Chondrocyte (in vitro differentiated cells): ENCODE results near the gene MCM7. TPM values are rescaled to one million over a fixed set of nuclear protein-coding genes. Genes with fewer than 3 reads are reported as not detected.
A peak's percentile ranks its signal among the peaks of the same experiment; 100 is the strongest.

Source experiments
- DNase-seq: peaks from one replicate; pipeline ENCODE4 v3.0.0; 2021; ENCODE audit warnings: mixed read lengths, low spot score
- H3K27ac Mint-ChIP-seq: one replicate; pipeline ENCODE4 v1.8.0; 2021; ENCODE audit warnings: mild to moderate bottlenecking, moderate library complexity, mixed read lengths; ENCODE audit not compliant: unreplicated experiment
- H3K27me3 Mint-ChIP-seq: 2 replicates; pipeline ENCODE4 v1.8.0; 2021; ENCODE audit warnings: low read depth, mixed read lengths
- H3K36me3 Mint-ChIP-seq: 2 replicates; pipeline ENCODE4 v1.8.0; 2021; ENCODE audit warnings: low read depth, mixed read lengths
- H3K4me1 Mint-ChIP-seq: 2 replicates; pipeline ENCODE4 v1.8.0; 2021; ENCODE audit warnings: low read depth, mild to moderate bottlenecking, mixed read lengths
- H3K4me3 Mint-ChIP-seq: one replicate; pipeline ENCODE4 v1.8.0; 2021; ENCODE audit warnings: mild to moderate bottlenecking, moderate library complexity, mixed read lengths; ENCODE audit not compliant: unreplicated experiment
- H3K9me3 Mint-ChIP-seq: 2 replicates; pipeline ENCODE4 v1.8.0; 2021; ENCODE audit warnings: low read depth, mixed read lengths
- total RNA-seq: library from RNA; stranded (reverse); gene quantifications from 3 replicates; pipeline ENCODE4 v1.2.1, GENCODE V29; 2021
- TF ChIP-seq, protein P1 (sequence below): fragments of 200-600 bp; sonication (generic); IDR thresholded peaks from 2 replicates; pipeline ENCODE4 v1.5.0; 2021; ENCODE audit warnings: antibody characterized with exemption, mild to moderate bottlenecking, moderate library complexity

The MCM7 gene
- total RNA-seq, 1 donor from 2014 or later: 34.0 TPM

DNA sequence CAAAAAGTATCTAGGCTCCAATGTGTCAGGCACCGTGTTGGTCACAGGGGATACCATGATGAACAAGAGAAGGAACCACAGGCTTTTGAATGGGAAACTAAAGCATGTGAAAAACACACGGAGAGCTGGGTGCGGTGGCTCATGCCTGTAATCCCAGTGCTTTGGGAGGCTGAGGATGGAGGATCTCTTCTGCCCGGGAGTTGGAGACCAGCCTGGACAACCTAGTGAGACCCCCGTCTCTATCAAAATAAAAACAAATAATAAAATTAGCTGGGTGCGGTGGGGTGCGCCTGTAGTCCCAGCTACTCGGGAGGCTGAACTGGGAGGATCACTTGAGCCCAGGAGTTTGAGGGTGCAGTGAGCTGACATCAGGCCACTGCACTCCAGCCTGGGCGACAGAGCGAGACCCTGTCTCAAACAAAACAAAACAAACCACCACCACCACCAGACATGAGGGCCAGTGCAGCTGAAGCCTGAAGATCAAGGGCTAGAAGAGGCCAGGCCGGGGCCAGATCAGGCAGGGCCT lies 13.0 kb downstream of the MCM7 start:
- Mint-ChIP-seq H3K27me3 (no peaks in the 10 kb centered on the region), H3K36me3 (peaks cover 23% of the 10 kb centered on the region), H3K4me1 (peaks cover 31% of the 10 kb centered on the region), H3K9me3 (no peaks in the 10 kb centered on the region), H3K27ac (peak overlapping the region; percentile 83), H3K4me3 (peak overlapping the region; percentile 92)
- DNase-seq: no peak
- TF ChIP-seq, protein P1, sequence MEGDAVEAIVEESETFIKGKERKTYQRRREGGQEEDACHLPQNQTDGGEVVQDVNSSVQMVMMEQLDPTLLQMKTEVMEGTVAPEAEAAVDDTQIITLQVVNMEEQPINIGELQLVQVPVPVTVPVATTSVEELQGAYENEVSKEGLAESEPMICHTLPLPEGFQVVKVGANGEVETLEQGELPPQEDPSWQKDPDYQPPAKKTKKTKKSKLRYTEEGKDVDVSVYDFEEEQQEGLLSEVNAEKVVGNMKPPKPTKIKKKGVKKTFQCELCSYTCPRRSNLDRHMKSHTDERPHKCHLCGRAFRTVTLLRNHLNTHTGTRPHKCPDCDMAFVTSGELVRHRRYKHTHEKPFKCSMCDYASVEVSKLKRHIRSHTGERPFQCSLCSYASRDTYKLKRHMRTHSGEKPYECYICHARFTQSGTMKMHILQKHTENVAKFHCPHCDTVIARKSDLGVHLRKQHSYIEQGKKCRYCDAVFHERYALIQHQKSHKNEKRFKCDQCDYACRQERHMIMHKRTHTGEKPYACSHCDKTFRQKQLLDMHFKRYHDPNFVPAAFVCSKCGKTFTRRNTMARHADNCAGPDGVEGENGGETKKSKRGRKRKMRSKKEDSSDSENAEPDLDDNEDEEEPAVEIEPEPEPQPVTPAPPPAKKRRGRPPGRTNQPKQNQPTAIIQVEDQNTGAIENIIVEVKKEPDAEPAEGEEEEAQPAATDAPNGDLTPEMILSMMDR: no peak

DNA sequence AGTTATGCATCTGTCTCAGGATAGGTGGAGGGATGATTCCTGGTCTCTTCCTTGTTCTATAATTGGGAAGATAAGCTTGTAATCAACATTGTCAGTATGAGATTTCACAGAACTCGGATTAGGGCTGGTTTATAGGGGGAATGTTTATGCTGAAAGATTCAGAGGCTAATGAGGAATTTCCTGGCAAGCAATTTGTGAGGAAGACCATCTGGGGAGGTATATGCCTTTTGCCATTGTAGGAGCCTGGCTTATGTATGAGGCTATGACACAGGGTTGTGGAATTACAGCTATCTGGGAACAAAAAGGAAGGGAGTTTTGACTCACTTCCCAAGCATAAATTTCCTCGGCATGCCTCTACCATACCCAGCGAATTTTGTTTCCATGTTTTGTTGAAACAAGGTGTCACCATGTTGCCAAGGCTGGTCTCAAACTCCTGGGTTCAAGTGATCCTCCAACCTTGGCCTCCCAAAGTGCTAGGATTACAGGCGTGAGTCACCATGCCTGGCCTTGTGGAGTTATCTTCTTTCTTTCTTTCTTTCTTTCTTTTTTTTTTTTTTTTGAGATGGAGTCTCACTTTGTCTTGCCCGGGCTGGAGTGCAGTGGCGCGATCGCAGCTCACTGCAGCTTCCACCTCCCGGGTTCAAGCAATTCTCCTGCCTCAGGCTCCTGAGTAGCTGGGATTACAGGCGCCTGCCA lies 14.0 kb downstream of the MCM7 start:
- Mint-ChIP-seq H3K9me3 (no peaks in the 10 kb centered on the region), H3K4me1 (peaks cover 38% of the 10 kb centered on the region), H3K27me3 (no peaks in the 10 kb centered on the region), H3K27ac (peak overlapping the region; percentile 83), H3K36me3 (peaks cover 13% of the 10 kb centered on the region), H3K4me3 (no peak overlapping the region)
- DNase-seq: no peak
- TF ChIP-seq, protein P1: no peak

DNA sequence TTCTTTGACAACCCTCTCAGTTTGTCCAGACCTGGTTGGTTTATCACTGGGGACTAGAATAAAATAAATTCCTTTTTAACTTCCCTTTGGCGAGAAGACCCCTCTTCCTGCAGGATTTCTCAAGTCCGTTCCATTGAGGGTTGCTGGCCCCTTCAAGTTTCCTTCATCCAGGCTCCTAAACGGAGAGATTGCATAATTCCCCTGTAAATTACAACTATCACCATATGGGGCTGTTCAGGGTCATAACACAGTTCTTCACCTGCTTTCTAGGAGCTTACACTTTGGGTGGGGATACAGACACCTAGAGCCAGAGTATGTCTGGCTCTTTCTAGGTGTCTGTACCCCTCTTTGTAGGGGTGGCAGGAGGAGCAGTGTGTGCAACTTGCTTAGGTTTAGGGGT lies 15.7 kb downstream of the MCM7 start:
- Mint-ChIP-seq H3K27ac (no peak overlapping the region), H3K4me3 (no peak overlapping the region), H3K36me3 (peaks cover 6% of the 10 kb centered on the region), H3K27me3 (no peaks in the 10 kb centered on the region), H3K9me3 (no peaks in the 10 kb centered on the region), H3K4me1 (peaks cover 45% of the 10 kb centered on the region)
- TF ChIP-seq, protein P1: no peak
- DNase-seq: no peak

DNA sequence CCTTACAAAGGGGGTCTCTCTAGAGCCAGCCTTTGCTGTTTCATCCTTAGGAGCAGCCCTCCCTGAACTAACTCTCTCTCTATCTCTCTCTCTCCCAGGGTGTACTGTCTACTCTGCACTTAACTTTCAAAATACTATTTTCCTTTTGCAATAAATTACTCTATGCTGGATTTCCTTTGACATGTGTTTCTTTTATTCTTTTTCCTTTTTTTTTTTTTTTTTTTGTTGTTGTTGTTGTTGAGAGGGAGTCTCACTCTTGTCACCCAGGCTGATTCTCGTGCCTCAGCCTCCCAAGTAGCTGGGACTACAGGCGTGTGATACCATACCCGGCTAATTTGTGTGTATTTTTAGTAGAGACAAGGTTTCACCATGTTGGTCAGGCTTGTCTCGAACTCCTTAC lies 18.2 kb downstream of the MCM7 start:
- DNase-seq: no peak
- peaks cover 14% of the 10 kb centered on the region for H3K36me3 Mint-ChIP-seq
- TF ChIP-seq, protein P1: no peak
- no peaks in the 10 kb centered on the region for H3K27me3 Mint-ChIP-seq
- H3K9me3 Mint-ChIP-seq: no peaks in the 10 kb centered on the region
- H3K4me1 Mint-ChIP-seq: peaks cover 48% of the 10 kb centered on the region
- H3K4me3 Mint-ChIP-seq: no peak overlapping the region
- H3K27ac Mint-ChIP-seq: peak overlapping the region; percentile 22

DNA sequence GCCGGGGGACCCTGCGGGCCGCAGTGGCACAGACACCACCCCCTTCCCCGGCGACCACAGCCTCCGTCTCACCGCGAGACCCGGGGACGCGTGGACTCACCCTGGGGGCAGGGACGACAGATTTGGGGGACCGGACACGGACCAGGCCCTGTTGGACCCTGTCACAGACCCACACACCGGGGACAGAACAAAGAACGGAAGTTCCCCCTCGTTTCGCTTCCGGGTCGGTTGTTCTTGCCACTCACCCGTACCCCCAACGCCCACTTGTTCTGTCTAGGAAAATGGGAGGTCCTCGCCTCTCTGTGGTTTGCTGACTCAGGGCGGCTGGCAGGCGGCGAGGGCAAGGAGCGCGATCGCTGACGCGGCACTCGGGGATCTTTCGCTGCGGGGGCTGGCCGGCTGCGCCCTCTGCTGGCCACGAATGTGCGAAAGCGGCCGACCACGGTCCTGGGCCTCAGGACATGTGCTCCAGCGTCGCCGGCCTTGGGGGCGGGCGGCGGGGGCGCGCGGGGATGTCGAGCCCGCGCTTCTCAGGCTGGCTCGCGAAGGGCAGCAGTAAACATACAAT lies 19.6 kb downstream of the MCM7 start, which contains the start of gene ZNF3:
Gene ZNF3, minus strand, starts transcription at position 189 of the 568 bp plus-strand sequence. CDS start 4,366 bp downstream, outside the sequence.
- Mint-ChIP-seq H3K9me3 (no peaks in the 10 kb centered on the region), H3K27ac (peak within 1 kb of the TSS; percentile 92), H3K4me3 (peak within 1 kb of the TSS; percentile 89), H3K4me1 (peaks cover 38% of the 10 kb centered on the region), H3K27me3 (no peaks in the 10 kb centered on the region), H3K36me3 (peaks cover 19% of the 10 kb centered on the region)
- peak; percentile 99 for DNase-seq
- TF ChIP-seq, protein P1: peak; percentile 97
